Uterus (tissue), 2 donors: Measurements from ENCODE around the gene STUM.

ENCODE experiments used
- CTCF ChIP-seq, 4 experiments: fragments of 200-600 bp in 2 of 4; fragments of 450-650 bp in 2 of 4; sonication (generic) in 2 of 4; IDR thresholded peaks; one replicate each; pipeline ENCODE4 v1.5.1; 2016 to 2019; ENCODE audit warnings: antibody characterized with exemption in 4 of 4, mild to moderate bottlenecking in 2 of 4, moderate library complexity in 1 of 4
- POLR2A ChIP-seq, 2 donors: fragments of 450-650 bp; IDR thresholded peaks; one replicate each; pipeline ENCODE4 v1.6.1; 2016; ENCODE audit warnings: antibody characterized with exemption in 2 of 2, mild to moderate bottlenecking in 1 of 2, moderate library complexity in 1 of 2

- no peak for TF ChIP-seq CTCF (IDR thresholded peaks at IDR 0.05)
- no peak for TF ChIP-seq POLR2A (IDR thresholded peaks at IDR 0.05)
Measured at GRCh38 chr1:226651732-226652105, 103.2 kb downstream of the STUM start.
